GM21528 (cell line): Measurements from ENCODE around the gene ZNF280D.
"Not testable (repeated sequence)": the region's sequence is repeated elsewhere in the genome, so short reads cannot be mapped to it uniquely, and the experiment has no call there.

ENCODE experiments used
- ATAC-seq: cut with Tn5 transposase; IDR thresholded peaks from one replicate; pipeline ENCODE4 v1.9.1; 2021; ENCODE audit warnings: mild to moderate bottlenecking, moderate library complexity; ENCODE audit not compliant: unreplicated experiment, low FRiP score

ZNF280D gene

GRCh38 chr15:56733136-56734012 is at the start of gene ZNF280D:
Gene ZNF280D, minus strand, starts transcription at chr15:56733509. Its CDS starts 26,400 bp downstream, at chr15:56707109.
- peak; percentile 78 for ATAC-seq

GRCh38 chr15:56782306-56782705 is 49.0 kb upstream of the ZNF280D start:
- ATAC-seq, result no peak

GRCh38 chr15:56781666-56782065 is 48.4 kb upstream of the ZNF280D start:
- no peak for ATAC-seq

- ATAC-seq, result not testable (repeated sequence)
Measured at GRCh38 chr15:56780102-56780725, 46.9 kb upstream of the ZNF280D start.

GRCh38 chr15:56779449-56779848 is 46.1 kb upstream of the ZNF280D start:
- not testable (repeated sequence) for ATAC-seq

- no peak for ATAC-seq
Measured at GRCh38 chr15:56778761-56779160, 45.5 kb upstream of the ZNF280D start.

GRCh38 chr15:56776839-56777238 is 43.5 kb upstream of the ZNF280D start:
- ATAC-seq, result no peak

GRCh38 chr15:56775641-56776040 is 42.3 kb upstream of the ZNF280D start:
- ATAC-seq, result no peak

GRCh38 chr15:56774356-56774755 is 41.0 kb upstream of the ZNF280D start:
- no peak for ATAC-seq

GRCh38 chr15:56772868-56773639 is 39.7 kb upstream of the ZNF280D start:
- no peak for ATAC-seq

GRCh38 chr15:56770173-56770572 is 36.9 kb upstream of the ZNF280D start:
- no peak for ATAC-seq

- no peak for ATAC-seq
Measured at GRCh38 chr15:56767315-56767714, 34.0 kb upstream of the ZNF280D start.

GRCh38 chr15:56765251-56765650 is 31.9 kb upstream of the ZNF280D start:
- ATAC-seq, result no peak

- no peak for ATAC-seq
Measured at GRCh38 chr15:56763141-56763895, 30.0 kb upstream of the ZNF280D start.

- ATAC-seq, result no peak
Measured at GRCh38 chr15:56760186-56760585, 26.9 kb upstream of the ZNF280D start.

GRCh38 chr15:56759450-56759845 is 26.1 kb upstream of the ZNF280D start:
- ATAC-seq, result no peak

- no peak for ATAC-seq
Measured at GRCh38 chr15:56758770-56759449, 25.6 kb upstream of the ZNF280D start.

GRCh38 chr15:56757875-56758274 is 24.6 kb upstream of the ZNF280D start:
- ATAC-seq, result no peak

- no peak for ATAC-seq
Measured at GRCh38 chr15:56754772-56755370, 21.6 kb upstream of the ZNF280D start.
